Measurements from ENCODE around the gene TPD52L1. TPM values are rescaled to one million over a fixed set of nuclear protein-coding genes. Genes with fewer than 3 reads are reported as not detected.
"Not testable (repeated sequence)": the region's sequence is repeated elsewhere in the genome, so short reads cannot be mapped to it uniquely, and the experiment has no call there.

The TPD52L1 gene
- total and polyA plus RNA-seq, 2 experiments from 2014 or later, result 171 to 182 TPM

DNA sequence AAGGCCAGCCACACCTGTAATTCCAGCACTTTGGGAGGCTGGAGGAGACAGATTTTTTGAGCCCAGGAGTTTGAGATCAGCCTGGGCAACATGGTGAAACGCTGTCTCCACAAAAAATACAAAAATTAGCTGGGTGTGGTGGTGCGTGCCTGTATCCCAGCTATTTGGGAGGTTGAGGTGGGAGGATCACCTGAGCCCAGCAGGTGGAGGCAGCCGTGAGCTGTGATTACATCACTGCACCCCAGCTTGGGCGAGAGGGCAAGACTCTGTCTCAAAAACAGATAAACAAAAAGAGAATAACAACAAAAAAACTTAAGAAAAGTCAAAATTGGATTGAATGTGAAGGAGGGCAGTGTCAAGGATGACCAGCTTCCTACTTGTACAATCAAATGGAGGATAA is 2.9 kb downstream of the TPD52L1 start:
- DNase-seq (ENCODE audit: low spot score), result no peak
- Histone ChIP-seq H3K4me1 (ENCODE audit: insufficient read depth) (no peaks in the 10 kb centered on the region), H2AFZ (no peak overlapping the region), H4K20me1 (ENCODE audit: insufficient read depth, poor library complexity, severe bottlenecking) (no peaks in the 10 kb centered on the region), H3K36me3 (replicated peaks; ENCODE audit: insufficient read depth, low read depth) (no peaks in the 10 kb centered on the region), H3K9me3 (ENCODE audit: low read depth) (no peaks in the 10 kb centered on the region), H3K4me2 (no peak overlapping the region), H3K79me2 (peaks cover 14% of the 10 kb centered on the region), H3K9me2 (replicated peaks; ENCODE audit: insufficient read depth) (no peaks in the 10 kb centered on the region), H3K27ac (no peak overlapping the region), H3K27me3 (no peaks in the 10 kb centered on the region), H3K4me3 (no peak overlapping the region)
- 88% methylated on average over 4 of the region's 4 CpGs for WGBS (ENCODE audit: low lambda C conversion rate, missing lambda C conversion rate)
- TF ChIP-seq EZH2 (IDR thresholded peaks at IDR 0.05; ENCODE audit: borderline replicate concordance) (no peak), EZH2phosphoT487 (IDR thresholded peaks at IDR 0.05; ENCODE audit: low read depth, severe bottlenecking, unreplicated experiment) (no peak)
- TF ChIP-seq, protein P1, sequence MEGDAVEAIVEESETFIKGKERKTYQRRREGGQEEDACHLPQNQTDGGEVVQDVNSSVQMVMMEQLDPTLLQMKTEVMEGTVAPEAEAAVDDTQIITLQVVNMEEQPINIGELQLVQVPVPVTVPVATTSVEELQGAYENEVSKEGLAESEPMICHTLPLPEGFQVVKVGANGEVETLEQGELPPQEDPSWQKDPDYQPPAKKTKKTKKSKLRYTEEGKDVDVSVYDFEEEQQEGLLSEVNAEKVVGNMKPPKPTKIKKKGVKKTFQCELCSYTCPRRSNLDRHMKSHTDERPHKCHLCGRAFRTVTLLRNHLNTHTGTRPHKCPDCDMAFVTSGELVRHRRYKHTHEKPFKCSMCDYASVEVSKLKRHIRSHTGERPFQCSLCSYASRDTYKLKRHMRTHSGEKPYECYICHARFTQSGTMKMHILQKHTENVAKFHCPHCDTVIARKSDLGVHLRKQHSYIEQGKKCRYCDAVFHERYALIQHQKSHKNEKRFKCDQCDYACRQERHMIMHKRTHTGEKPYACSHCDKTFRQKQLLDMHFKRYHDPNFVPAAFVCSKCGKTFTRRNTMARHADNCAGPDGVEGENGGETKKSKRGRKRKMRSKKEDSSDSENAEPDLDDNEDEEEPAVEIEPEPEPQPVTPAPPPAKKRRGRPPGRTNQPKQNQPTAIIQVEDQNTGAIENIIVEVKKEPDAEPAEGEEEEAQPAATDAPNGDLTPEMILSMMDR (IDR thresholded peaks at IDR 0.05; ENCODE audit: poor library complexity), result no peak

DNA sequence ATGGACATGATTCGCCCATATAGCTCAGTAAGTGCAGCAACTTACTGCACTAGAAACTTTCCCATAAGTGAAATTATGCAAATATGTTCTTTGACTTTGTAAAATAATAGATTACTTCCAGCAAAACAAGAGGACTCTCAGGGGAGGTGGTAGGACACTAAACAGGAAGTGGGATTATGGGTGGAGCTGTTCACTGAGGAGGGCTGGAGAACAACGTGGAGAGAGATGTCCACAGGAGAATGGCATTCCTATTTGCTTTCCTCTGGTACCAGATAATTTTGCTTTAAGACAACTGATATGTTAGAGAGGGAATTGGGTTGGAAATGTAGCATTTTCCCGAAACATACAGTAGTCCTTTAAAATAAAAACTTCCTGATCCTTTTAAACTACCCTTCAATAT is 3.7 kb downstream of the TPD52L1 start:
- Histone ChIP-seq H3K4me1 (ENCODE audit: insufficient read depth) (no peaks in the 10 kb centered on the region), H3K79me2 (peaks cover 20% of the 10 kb centered on the region), H3K27ac (no peak overlapping the region), H2AFZ (no peak overlapping the region), H3K27me3 (no peaks in the 10 kb centered on the region), H3K4me2 (no peak overlapping the region), H3K36me3 (replicated peaks; ENCODE audit: insufficient read depth, low read depth) (no peaks in the 10 kb centered on the region), H4K20me1 (ENCODE audit: insufficient read depth, poor library complexity, severe bottlenecking) (no peaks in the 10 kb centered on the region), H3K4me3 (no peak overlapping the region), H3K9me3 (ENCODE audit: low read depth) (no peaks in the 10 kb centered on the region), H3K9me2 (replicated peaks; ENCODE audit: insufficient read depth) (no peaks in the 10 kb centered on the region)
- DNase-seq (ENCODE audit: low spot score), result no peak
- 64% methylated on average over 3 of the region's 3 CpGs for WGBS (ENCODE audit: low lambda C conversion rate, missing lambda C conversion rate)
- TF ChIP-seq EZH2 (IDR thresholded peaks at IDR 0.05; ENCODE audit: borderline replicate concordance) (no peak), EZH2phosphoT487 (IDR thresholded peaks at IDR 0.05; ENCODE audit: low read depth, severe bottlenecking, unreplicated experiment) (no peak)
- TF ChIP-seq, protein P1 (IDR thresholded peaks at IDR 0.05; ENCODE audit: poor library complexity), result no peak

DNA sequence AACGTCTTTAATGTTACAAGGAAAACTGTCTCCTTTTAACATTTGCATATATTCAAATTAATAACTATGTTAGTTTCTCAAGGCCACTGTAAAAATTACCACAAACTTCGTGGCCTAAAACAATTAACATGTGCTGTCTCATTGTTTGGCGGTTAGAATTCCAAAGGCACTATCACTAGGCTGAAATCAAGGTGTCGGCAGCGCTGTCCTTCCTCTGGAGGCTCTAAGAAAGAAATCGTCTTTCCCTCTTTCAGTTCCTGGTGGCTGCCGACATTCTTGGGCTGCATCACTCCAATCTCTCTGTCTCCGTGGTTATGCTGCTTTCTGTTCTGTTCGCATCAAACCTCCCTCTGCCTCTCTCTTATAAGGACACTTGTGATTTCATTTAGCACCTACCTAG is 4.2 kb downstream of the TPD52L1 start:
- WGBS (ENCODE audit: low lambda C conversion rate, missing lambda C conversion rate), result 85% methylated on average over 9 of the region's 9 CpGs
- Histone ChIP-seq H2AFZ (no peak overlapping the region), H3K79me2 (peaks cover 21% of the 10 kb centered on the region), H3K36me3 (replicated peaks; ENCODE audit: insufficient read depth, low read depth) (no peaks in the 10 kb centered on the region), H3K4me2 (no peak overlapping the region), H3K9me3 (ENCODE audit: low read depth) (no peaks in the 10 kb centered on the region), H3K9me2 (replicated peaks; ENCODE audit: insufficient read depth) (no peaks in the 10 kb centered on the region), H3K27ac (no peak overlapping the region), H3K27me3 (no peaks in the 10 kb centered on the region), H3K4me1 (ENCODE audit: insufficient read depth) (no peaks in the 10 kb centered on the region), H4K20me1 (ENCODE audit: insufficient read depth, poor library complexity, severe bottlenecking) (no peaks in the 10 kb centered on the region), H3K4me3 (no peak overlapping the region)
- DNase-seq (ENCODE audit: low spot score), result no peak
- TF ChIP-seq, protein P1 (IDR thresholded peaks at IDR 0.05; ENCODE audit: poor library complexity), result no peak
- TF ChIP-seq EZH2phosphoT487 (IDR thresholded peaks at IDR 0.05; ENCODE audit: low read depth, severe bottlenecking, unreplicated experiment), result no peak
- TF ChIP-seq EZH2 (IDR thresholded peaks at IDR 0.05; ENCODE audit: borderline replicate concordance), result no peak

DNA sequence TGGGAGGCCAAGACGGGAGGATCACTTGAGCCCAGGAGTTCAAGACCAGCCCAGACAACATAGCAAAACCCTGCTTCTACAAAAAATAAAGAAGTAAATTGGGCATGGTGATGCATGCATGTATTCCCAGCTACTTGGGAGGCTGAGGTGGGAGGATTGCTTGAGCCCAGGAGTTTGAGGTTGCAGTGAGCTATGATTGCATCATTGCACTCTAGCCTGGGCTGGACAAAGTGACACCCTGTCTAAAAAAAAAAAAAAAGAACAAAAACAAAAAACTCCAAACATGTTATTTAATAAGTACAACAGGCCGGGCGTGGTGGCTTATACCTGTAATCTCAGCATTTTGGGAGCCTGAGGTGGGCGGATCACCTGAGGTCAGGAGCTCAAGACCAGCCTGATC is 9.8 kb downstream of the TPD52L1 start:
- not testable (repeated sequence) for H3K4me3 ChIP-seq; H3K9me3 ChIP-seq (ENCODE audit: low read depth); H3K9me2 ChIP-seq (replicated peaks; ENCODE audit: insufficient read depth); H3K4me1 ChIP-seq (ENCODE audit: insufficient read depth); DNase-seq (ENCODE audit: low spot score); H3K27me3 ChIP-seq; H4K20me1 ChIP-seq (ENCODE audit: insufficient read depth, poor library complexity, severe bottlenecking); H2AFZ ChIP-seq; H3K36me3 ChIP-seq (replicated peaks; ENCODE audit: insufficient read depth, low read depth); H3K4me2 ChIP-seq; H3K27ac ChIP-seq
- WGBS (ENCODE audit: low lambda C conversion rate, missing lambda C conversion rate), result 96% methylated on average over 4 of the region's 4 CpGs
- H3K79me2 ChIP-seq, result peaks cover 17% of the 10 kb centered on the region

All from hepatocyte (in vitro differentiated cells).